Effector memory CD8-positive, alpha-beta T cell (primary cell): Measurements from ENCODE around the gene DERL2.
"Not testable (repeated sequence)": the region's sequence is repeated elsewhere in the genome, so short reads cannot be mapped to it uniquely, and the experiment has no call there.

Experiments used
- ATAC-seq: fragments of 150-1000 bp; cut with Tn5 transposase; replicated peaks from 2 replicates; pipeline ENCODE4 v1.10.0; 2021; ENCODE audit warnings: mild to moderate bottlenecking, moderate library complexity
- DNase-seq, 3 experiments: peaks; one replicate each; pipeline ENCODE4 v3.0.0; 2021
- H3K27ac Mint-ChIP-seq, 2 donors: one replicate each; pipeline ENCODE4 v1.8.0; 2022; ENCODE audit warnings: mild to moderate bottlenecking in 2 of 2, mixed read lengths in 2 of 2, moderate library complexity in 2 of 2
- H3K27me3 Mint-ChIP-seq, 2 donors: one replicate each; pipeline ENCODE4 v1.8.0; 2022; ENCODE audit warnings: mixed read lengths in 2 of 2
- H3K36me3 Mint-ChIP-seq: one replicate; pipeline ENCODE4 v1.8.0; 2022; ENCODE audit warnings: mild to moderate bottlenecking, moderate library complexity, mixed read lengths; ENCODE audit not compliant: insufficient read depth
- H3K4me1 Mint-ChIP-seq, 2 donors: one replicate each; pipeline ENCODE4 v1.8.0; 2022; ENCODE audit warnings: low read depth in 2 of 2, mixed read lengths in 2 of 2
- H3K4me3 Mint-ChIP-seq, 2 donors: one replicate each; pipeline ENCODE4 v1.8.0; 2022; ENCODE audit warnings: mild to moderate bottlenecking in 2 of 2, mixed read lengths in 2 of 2, moderate library complexity in 2 of 2
- H3K9me3 Mint-ChIP-seq, 2 donors: one replicate each; pipeline ENCODE4 v1.8.0; 2022; ENCODE audit warnings: mixed read lengths in 2 of 2

DERL2 gene

DNA sequence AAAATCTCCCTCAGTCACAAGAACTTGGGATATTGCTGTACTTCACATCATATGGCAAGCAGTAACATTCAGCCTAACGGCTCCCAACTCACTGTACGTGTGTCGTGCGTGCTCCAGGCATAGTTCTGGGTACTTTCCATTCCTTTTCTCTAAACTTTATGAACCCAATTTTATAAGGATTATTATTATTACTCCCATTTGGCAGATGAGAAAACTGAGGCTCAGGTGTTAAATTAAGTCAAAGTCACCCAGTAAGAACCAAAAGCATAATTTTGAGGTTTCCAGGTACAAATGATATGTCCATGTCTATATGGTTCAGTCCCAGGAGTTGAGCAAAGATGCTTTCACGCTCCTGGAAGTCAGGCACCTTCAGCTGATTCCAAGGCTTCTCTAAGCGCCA, 42.2 kb downstream of the DERL2 start:
- H3K27ac Mint-ChIP-seq = no peak overlapping the region
- peaks cover 16% of the 10 kb centered on the region for H3K36me3 Mint-ChIP-seq
- no peaks in the 10 kb centered on the region for H3K9me3 Mint-ChIP-seq
- H3K4me3 Mint-ChIP-seq = no peak overlapping the region
- no peak for ATAC-seq
- H3K4me1 Mint-ChIP-seq = peaks cover 5 to 7% of the 10 kb centered on the region in 2 donors
- DNase-seq = no peak
- no peaks in the 10 kb centered on the region for H3K27me3 Mint-ChIP-seq

- peaks cover 17 to 19% of the 10 kb centered on the region in 2 donors for H3K4me1 Mint-ChIP-seq
- ATAC-seq = no peak
These were observed 46.6 kb downstream of the DERL2 start for GRCh38 chr17:5439446-5439764.

GRCh38 chr17:5438716-5439445, 47.1 kb downstream of the DERL2 start, which contains the start of gene C1QBP:
C1QBP (minus strand) TSS chr17:5439155; CDS start chr17:5439073, 82 bp downstream.
- H3K4me3 Mint-ChIP-seq = peak within 1 kb of the TSS; percentile 80 to 84
- ATAC-seq = peak; percentile 84
- H3K4me1 Mint-ChIP-seq = peaks cover 17 to 19% of the 10 kb centered on the region in 2 donors
- peak within 1 kb of the TSS; percentile 89 to 93 for H3K27ac Mint-ChIP-seq
- H3K27me3 Mint-ChIP-seq = no peaks in the 10 kb centered on the region
- H3K36me3 Mint-ChIP-seq = peaks cover 40% of the 10 kb centered on the region
- DNase-seq = peak; percentile 93 to 95 (median 95)
- no peaks in the 10 kb centered on the region for H3K9me3 Mint-ChIP-seq

More at GRCh38 chr17:5439446-5439764, 46.6 kb downstream of the DERL2 start:
- H3K27me3 Mint-ChIP-seq = no peaks in the 10 kb centered on the region
- H3K9me3 Mint-ChIP-seq = no peaks in the 10 kb centered on the region
- no peak for DNase-seq
- H3K4me3 Mint-ChIP-seq = peak overlapping the region; percentile 80 to 84
- peaks cover 35% of the 10 kb centered on the region for H3K36me3 Mint-ChIP-seq
- peak overlapping the region; percentile 89 to 93 for H3K27ac Mint-ChIP-seq

DNA sequence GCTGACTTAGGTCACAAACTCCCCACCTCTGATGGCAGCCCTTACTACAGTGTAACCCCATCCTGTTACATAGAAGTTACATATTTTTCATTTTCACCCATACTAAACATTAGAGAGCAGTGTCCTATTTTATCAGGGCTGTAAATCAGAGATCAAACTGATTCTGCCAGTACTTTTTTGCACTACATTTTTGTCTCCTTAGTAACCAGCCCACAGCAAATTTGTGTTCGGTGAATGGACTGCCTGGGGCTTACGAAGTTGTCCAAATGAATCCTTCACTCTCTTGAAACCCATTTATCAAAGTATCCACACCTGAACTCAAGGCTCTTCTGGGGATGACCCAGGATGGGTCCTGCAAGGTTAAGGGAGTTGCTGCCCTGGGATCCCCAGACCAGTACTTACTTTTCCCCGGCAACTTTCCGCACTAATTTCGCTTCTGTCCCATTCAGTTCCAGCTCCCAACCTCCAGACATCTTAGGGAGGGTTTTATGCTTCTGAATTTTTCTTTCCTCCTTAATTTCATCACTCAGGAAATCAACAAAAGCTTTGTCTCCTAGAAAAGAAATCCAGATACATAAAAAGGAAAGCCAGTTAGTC, 48.2 kb downstream of the DERL2 start:
- Mint-ChIP-seq H3K4me1 (peaks cover 17 to 19% of the 10 kb centered on the region in 2 donors), H3K9me3 (no peaks in the 10 kb centered on the region), H3K27ac (peak overlapping the region; percentile 89 to 93), H3K36me3 (peaks cover 44% of the 10 kb centered on the region), H3K27me3 (no peaks in the 10 kb centered on the region), H3K4me3 (peak overlapping the region; percentile 80 to 84)
- no peak for ATAC-seq
- no peak for DNase-seq

- not testable (repeated sequence) for H3K4me3 Mint-ChIP-seq, H3K27me3 Mint-ChIP-seq, ATAC-seq, H3K9me3 Mint-ChIP-seq, DNase-seq
- peaks cover 19 to 20% of the 10 kb centered on the region in 2 donors for H3K4me1 Mint-ChIP-seq
- H3K36me3 Mint-ChIP-seq = peaks cover 61% of the 10 kb centered on the region
- peak overlapping the region in 1 of 2 donors; percentile 20 for H3K27ac Mint-ChIP-seq
These were observed 50.1 kb downstream of the DERL2 start for GRCh38 chr17:5435781-5436315.

DNA sequence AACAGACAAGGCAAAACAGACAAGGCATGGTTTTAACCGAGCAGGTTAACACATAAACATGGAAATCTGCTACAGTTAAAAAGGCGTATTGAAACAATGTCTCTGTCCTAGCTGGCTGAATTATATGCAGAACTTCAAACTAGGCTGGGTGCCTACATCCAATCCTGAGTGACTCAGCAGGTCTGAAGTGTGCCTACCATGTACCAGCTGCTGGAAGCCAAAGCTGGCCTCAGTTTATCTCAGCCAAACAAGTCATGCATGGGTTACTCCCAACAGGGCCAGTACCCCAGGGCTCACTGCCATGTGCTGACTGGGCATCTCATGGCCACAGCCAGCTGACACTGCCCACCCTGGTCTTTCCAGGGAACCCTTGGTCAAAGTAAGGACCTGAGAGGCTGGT, 51.0 kb downstream of the DERL2 start:
- no peak for DNase-seq
- no peak overlapping the region for H3K27ac Mint-ChIP-seq
- ATAC-seq = no peak
- no peak overlapping the region for H3K4me3 Mint-ChIP-seq
- peaks cover 20 to 21% of the 10 kb centered on the region in 2 donors for H3K4me1 Mint-ChIP-seq
- no peaks in the 10 kb centered on the region for H3K9me3 Mint-ChIP-seq
- H3K36me3 Mint-ChIP-seq = peaks cover 66% of the 10 kb centered on the region
- no peaks in the 10 kb centered on the region for H3K27me3 Mint-ChIP-seq

DNA sequence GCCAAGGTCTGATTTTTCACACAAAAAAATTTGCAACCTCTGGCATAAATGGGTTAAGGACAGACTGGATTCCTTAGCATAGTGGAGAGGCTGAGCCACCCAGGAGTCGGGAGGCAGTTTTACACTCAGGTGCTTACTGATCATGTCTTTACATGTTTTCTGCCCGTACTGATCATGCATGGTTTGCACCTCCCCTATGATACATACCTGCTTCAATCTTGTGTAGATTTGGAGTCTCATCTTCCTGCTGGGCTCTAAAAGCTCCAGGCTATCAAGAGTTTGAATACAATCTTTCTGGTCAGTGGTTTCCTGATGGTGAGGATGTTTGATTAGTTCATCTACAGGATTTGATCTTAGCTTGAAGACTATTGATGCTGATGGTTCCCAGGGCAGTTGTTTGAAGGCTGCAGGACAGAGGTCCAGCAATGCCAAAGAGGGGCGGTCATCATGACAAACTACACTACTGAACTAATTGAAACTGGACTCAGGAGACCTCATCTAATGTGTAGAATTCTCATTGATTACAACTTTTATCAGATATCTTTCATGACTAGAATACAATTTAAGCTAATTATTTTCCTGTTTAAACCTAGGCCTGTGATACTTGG, 53.9 kb downstream of the DERL2 start:
- H3K27me3 Mint-ChIP-seq = no peaks in the 10 kb centered on the region
- H3K4me1 Mint-ChIP-seq = peaks cover 4 to 12% of the 10 kb centered on the region in 2 donors
- no peak for ATAC-seq
- no peaks in the 10 kb centered on the region for H3K9me3 Mint-ChIP-seq
- no peak for DNase-seq
- H3K36me3 Mint-ChIP-seq = peaks cover 79% of the 10 kb centered on the region
- H3K4me3 Mint-ChIP-seq = no peak overlapping the region
- H3K27ac Mint-ChIP-seq = no peak overlapping the region

- peaks cover 2 to 12% of the 10 kb centered on the region in 2 donors for H3K4me1 Mint-ChIP-seq
- peaks cover 85% of the 10 kb centered on the region for H3K36me3 Mint-ChIP-seq
- H3K27ac Mint-ChIP-seq, H3K9me3 Mint-ChIP-seq, H3K4me3 Mint-ChIP-seq, DNase-seq, H3K27me3 Mint-ChIP-seq, ATAC-seq: not testable (repeated sequence)
These were observed 54.7 kb downstream of the DERL2 start for GRCh38 chr17:5431234-5431633.

DNA sequence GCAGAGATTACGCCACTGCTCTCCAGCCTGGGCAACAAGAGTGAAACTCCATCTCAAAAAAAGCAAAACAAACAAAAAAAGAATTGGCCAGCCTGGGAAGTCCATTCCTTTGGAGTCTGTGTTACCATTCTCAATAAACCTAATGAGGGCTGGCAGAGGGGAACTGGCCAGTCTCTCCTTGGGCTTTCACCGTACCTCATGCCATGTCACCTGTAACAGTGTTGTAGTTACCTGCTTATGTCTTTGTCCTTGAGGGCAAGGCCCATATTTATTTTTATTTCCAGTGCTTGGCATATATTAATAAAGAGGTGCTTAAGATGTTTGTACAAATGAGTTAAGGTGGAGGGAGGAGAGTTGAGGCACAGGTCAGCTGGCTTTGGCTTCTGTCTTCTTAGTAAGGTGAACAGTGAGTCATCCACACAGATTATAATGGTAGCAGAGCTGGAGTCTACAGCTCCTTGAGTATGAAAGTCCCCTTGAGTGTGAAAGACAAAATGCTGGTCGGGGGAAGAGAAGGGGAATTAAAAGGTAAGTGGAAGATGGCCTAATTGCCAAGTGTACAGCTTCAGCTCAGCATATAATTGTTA, 55.5 kb downstream of the DERL2 start:
- H3K4me1 Mint-ChIP-seq = peaks cover 2 to 12% of the 10 kb centered on the region in 2 donors
- peak overlapping the region in 1 of 2 donors; percentile 4 for H3K27ac Mint-ChIP-seq
- DNase-seq = no peak
- no peak overlapping the region for H3K4me3 Mint-ChIP-seq
- H3K27me3 Mint-ChIP-seq = no peaks in the 10 kb centered on the region
- ATAC-seq = no peak
- peaks cover 85% of the 10 kb centered on the region for H3K36me3 Mint-ChIP-seq
- no peaks in the 10 kb centered on the region for H3K9me3 Mint-ChIP-seq

DNA sequence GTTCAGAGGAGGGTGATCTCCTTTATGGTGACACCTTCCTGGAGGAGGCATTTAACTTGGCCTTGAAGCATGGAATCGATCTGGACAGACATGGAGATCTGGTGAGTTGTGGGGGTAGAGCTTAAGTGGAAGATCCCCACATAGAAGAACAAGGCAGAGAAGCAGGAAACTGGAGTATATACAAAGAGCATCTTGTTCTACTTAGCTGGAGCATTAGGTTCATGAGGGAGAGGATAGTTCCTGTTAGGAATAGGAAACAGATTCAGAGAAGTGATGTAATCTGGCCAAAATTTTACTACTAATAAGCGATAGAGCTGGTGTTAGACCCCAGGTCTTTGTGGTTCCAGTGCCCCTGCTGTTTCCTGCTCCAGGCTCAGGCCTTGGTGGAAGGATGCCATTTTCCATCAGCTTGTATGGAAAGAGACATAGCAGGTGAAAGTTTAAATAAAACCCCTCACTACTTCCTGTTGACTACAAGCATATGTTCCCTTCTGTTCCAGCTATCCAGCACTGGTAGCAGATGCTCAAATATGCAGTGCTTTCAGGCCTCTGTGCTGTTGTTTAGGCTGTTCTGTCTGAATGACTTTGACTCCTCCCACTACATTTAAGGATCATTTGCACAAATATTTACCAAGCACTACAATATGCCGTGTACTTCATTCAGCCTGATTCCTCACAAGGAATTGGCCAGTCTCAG, 56.6 kb downstream of the DERL2 start:
- DNase-seq = no peak
- Mint-ChIP-seq H3K27ac (no peak overlapping the region), H3K36me3 (peaks cover 85% of the 10 kb centered on the region), H3K27me3 (no peaks in the 10 kb centered on the region), H3K4me3 (no peak overlapping the region), H3K9me3 (no peaks in the 10 kb centered on the region), H3K4me1 (peaks cover 2 to 12% of the 10 kb centered on the region in 2 donors)
- ATAC-seq = no peak

DNA sequence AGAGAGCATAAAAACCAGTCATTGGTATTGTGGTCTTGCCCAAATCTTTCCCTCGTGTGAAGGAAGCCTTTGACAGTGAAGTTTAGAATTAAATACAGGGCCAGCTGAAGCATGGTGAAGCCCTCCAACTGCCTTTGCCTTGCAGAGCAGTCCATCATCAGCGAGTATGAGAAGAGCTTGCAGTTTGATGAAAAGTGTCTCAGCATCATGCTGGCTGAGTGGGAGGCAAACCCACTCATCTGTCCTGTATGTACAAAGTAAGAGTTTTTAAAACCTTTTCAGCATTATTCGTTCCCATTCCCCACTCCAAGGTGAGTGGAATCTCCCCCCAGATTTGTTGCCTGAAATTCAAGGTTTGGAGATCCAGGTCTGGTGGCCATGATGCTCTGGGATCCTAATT, 60.2 kb downstream of the DERL2 start:
- Mint-ChIP-seq H3K36me3 (peaks cover 66% of the 10 kb centered on the region), H3K4me3 (no peak overlapping the region), H3K27me3 (no peaks in the 10 kb centered on the region), H3K27ac (no peak overlapping the region), H3K4me1 (peaks cover 3 to 13% of the 10 kb centered on the region in 2 donors), H3K9me3 (no peaks in the 10 kb centered on the region)
- ATAC-seq = no peak
- DNase-seq = no peak

DNA sequence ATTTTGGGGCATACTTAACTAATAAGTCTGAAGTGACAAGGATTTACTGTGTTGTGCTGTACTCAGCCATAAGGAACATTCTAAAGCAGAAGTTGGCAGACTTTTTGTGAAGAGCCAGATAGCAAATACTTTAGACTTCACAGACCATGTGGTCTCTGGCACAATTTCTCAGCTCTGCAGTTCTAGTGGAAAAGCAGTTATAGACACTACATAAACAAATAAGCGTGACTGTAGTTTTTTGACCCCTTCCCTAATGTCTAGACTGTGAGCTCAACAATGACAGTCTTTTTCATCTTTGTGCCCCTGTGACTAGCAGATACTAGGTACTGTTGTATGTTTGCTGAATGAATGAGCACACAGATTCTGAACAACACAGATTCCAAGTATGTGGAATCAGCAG, 61.1 kb downstream of the DERL2 start:
- H3K4me1 Mint-ChIP-seq = peaks cover 8 to 15% of the 10 kb centered on the region in 2 donors
- H3K9me3 Mint-ChIP-seq = no peaks in the 10 kb centered on the region
- DNase-seq (no peak), ATAC-seq (no peak)
- no peak overlapping the region for H3K4me3 Mint-ChIP-seq
- H3K36me3 Mint-ChIP-seq = peaks cover 63% of the 10 kb centered on the region
- peak overlapping the region in 1 of 2 donors; percentile 23 for H3K27ac Mint-ChIP-seq
- no peaks in the 10 kb centered on the region for H3K27me3 Mint-ChIP-seq

GRCh38 chr17:5422505-5422904, 63.5 kb downstream of the DERL2 start:
- H3K27ac Mint-ChIP-seq = no peak overlapping the region
- ATAC-seq (no peak), DNase-seq (no peak)
- no peaks in the 10 kb centered on the region for H3K9me3 Mint-ChIP-seq
- H3K36me3 Mint-ChIP-seq = peaks cover 66% of the 10 kb centered on the region
- no peak overlapping the region for H3K4me3 Mint-ChIP-seq
- no peaks in the 10 kb centered on the region for H3K27me3 Mint-ChIP-seq
- H3K4me1 Mint-ChIP-seq = peaks cover 11 to 15% of the 10 kb centered on the region in 2 donors
